ENCODE measurements around the gene MED12L. TPM values are rescaled to one million over a fixed set of nuclear protein-coding genes. Genes with fewer than 3 reads are reported as not detected.

MED12L gene
- total and polyA plus RNA-seq, 10 of the 15 experiments (the other 5 are each of a cell fraction or from before 2014, with no cell fraction given): 0.01 to 0.06 (median 0.03) TPM; not detected in 2

- intact Hi-C loops (cut with micrococcal nuclease; ENCODE audit: unreplicated experiment): no loop called here
- Histone ChIP-seq H3K27me3 (replicated peaks in 1 of 2; ENCODE audit: control insufficient read depth in 2 of 2, insufficient read depth in 2 of 2, low read length in 1 of 2) (0 out of 4 replicates have a peak, but pooled peaks cover 0 to 4% of the 10 kb centered on the region in 2 experiments), H3K4me1 (ENCODE audit: control insufficient read depth, insufficient read depth, low read length) (no peaks in the 10 kb centered on the region), H2AFZ (ENCODE audit: control insufficient read depth, low read depth, low read length) (no peak overlapping the region), H3K4me3 (no peak overlapping the region), H4K20me1 (ENCODE audit: control insufficient read depth, insufficient read depth) (no peaks in the 10 kb centered on the region), H3K36me3 (ENCODE audit: control insufficient read depth in 2 of 2, insufficient read depth in 2 of 2, low read length in 1 of 2) (no peaks in the 10 kb centered on the region), H3K4me2 (ENCODE audit: control insufficient read depth, insufficient read depth) (no peak overlapping the region), H3K27ac (ENCODE audit: control insufficient read depth, insufficient read depth) (no peak overlapping the region), H3K79me2 (ENCODE audit: control insufficient read depth, insufficient read depth, low read length) (no peaks in the 10 kb centered on the region), H3K9me3 (replicated peaks; ENCODE audit: control insufficient read depth, insufficient read depth, low read length) (no peaks in the 10 kb centered on the region), H3K9ac (ENCODE audit: control insufficient read depth, insufficient read depth, low read length) (no peak overlapping the region)
- in situ Hi-C loops (cut with MboI): no loop called here
- SMC1A ChIA-PET (ENCODE audit: uncharacterized antibody, unreplicated experiment): no interaction called here
- CTCF ChIA-PET: no interaction called here
- DNase-seq (ENCODE audit: low read depth, low spot score) (no peak), FAIRE-seq (no peak), ATAC-seq (no peak)
- POLR2A ChIA-PET: no interaction called here
- no TSS peak for BruUV-seq (replicated peaks)
- 11% methylated on average over 3 of the region's 3 CpGs for WGBS (ENCODE audit: insufficient coverage, insufficient replicate concordance, low lambda C conversion rate, missing lambda C conversion rate)
- no peak for TF ChIP-seq ESRRA (IDR thresholded peaks at IDR 0.05; ENCODE audit: low read length)
- no peak for TF ChIP-seq LARP7 (IDR thresholded peaks at IDR 0.05)
- no peak for TF ChIP-seq SUPT20H (IDR thresholded peaks at IDR 0.05; ENCODE audit: borderline replicate concordance, control insufficient read depth, low read depth, low read length)
- no peak for TF ChIP-seq SIN3A (IDR thresholded peaks at IDR 0.05; ENCODE audit: low read depth, low read length)
- no peak for TF ChIP-seq NR2C2 (IDR thresholded peaks at IDR 0.05; ENCODE audit: borderline replicate concordance, control insufficient read depth, insufficient read length, low read depth)
- no peak for TF ChIP-seq NFIC (IDR thresholded peaks at IDR 0.05; ENCODE audit: low read depth, low read length)
- TF ChIP-seq HDAC6 (IDR thresholded peaks at IDR 0.05; ENCODE audit: unreplicated experiment): no peak
- TF ChIP-seq ZNF384 (IDR thresholded peaks at IDR 0.05; ENCODE audit: borderline replicate concordance, low read depth, low read length): no peak
- TF ChIP-seq JUND (IDR thresholded peaks at IDR 0.05; ENCODE audit: low read depth, low read length): no peak
- no peak for TF ChIP-seq BRCA1 (IDR thresholded peaks at IDR 0.05; ENCODE audit: low read depth, low read length)
- no peak for TF ChIP-seq YY1 (IDR thresholded peaks at IDR 0.05; ENCODE audit: low read depth, low read length)
- no peak for TF ChIP-seq IRF4 (IDR thresholded peaks at IDR 0.05; ENCODE audit: low read depth, low read length)
- TF ChIP-seq ZNF207 (IDR thresholded peaks at IDR 0.05; ENCODE audit: borderline replicate concordance): no peak
- TF ChIP-seq NR2C1 (IDR thresholded peaks at IDR 0.05): no peak
- no peak for TF ChIP-seq GABPA (IDR thresholded peaks at IDR 0.05; ENCODE audit: low read depth)
- TF ChIP-seq EP300 (IDR thresholded peaks at IDR 0.05; ENCODE audit: borderline replicate concordance in 1 of 2, control insufficient read depth in 1 of 2, low read depth in 2 of 2, low read length in 2 of 2): no peak
- TF ChIP-seq, protein P1, sequence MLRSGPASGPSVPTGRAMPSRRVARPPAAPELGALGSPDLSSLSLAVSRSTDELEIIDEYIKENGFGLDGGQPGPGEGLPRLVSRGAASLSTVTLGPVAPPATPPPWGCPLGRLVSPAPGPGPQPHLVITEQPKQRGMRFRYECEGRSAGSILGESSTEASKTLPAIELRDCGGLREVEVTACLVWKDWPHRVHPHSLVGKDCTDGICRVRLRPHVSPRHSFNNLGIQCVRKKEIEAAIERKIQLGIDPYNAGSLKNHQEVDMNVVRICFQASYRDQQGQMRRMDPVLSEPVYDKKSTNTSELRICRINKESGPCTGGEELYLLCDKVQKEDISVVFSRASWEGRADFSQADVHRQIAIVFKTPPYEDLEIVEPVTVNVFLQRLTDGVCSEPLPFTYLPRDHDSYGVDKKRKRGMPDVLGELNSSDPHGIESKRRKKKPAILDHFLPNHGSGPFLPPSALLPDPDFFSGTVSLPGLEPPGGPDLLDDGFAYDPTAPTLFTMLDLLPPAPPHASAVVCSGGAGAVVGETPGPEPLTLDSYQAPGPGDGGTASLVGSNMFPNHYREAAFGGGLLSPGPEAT (IDR thresholded peaks at IDR 0.05; ENCODE audit: low read depth): no peak
- no peak for TF ChIP-seq TBL1XR1 (IDR thresholded peaks at IDR 0.05; ENCODE audit: low read depth, low read length)
- TF ChIP-seq HCFC1 (IDR thresholded peaks at IDR 0.05; ENCODE audit: low read length): no peak
- RAD21 ChIA-PET (ENCODE audit: unreplicated experiment): no interaction called here
These were observed 32.7 kb upstream of the MED12L start for GRCh38 chr3:151052756-151053155.

Measured in GM12878 (cell line).